Activated CD8-positive, alpha-beta T cell treated with anti-CD3 and anti-CD28 coated beads, Interleukin-2, amount 10 ng/mL, durations not matched to agents 7 days and 5 days (primary cell): Measurements from ENCODE around the gene TEX2. TPM values are rescaled to one million over a fixed set of nuclear protein-coding genes. Genes with fewer than 3 reads are reported as not detected.

ENCODE experiments used
- ATAC-seq: fragments of 150-1000 bp; cut with Tn5 transposase; one replicate; pipeline ENCODE4 v1.10.0; 2021; ENCODE audit warnings: moderate library complexity
- CTCF ChIA-PET: fragments of 350-600 bp; sonication (Branson Sonifier 250); formaldehyde crosslinking; loops from one replicate; lab custom pipeline; 2021; ENCODE audit warnings: antibody characterized with exemption; lab: Charles Lee
- POLR2A ChIA-PET: fragments of 350-600 bp; sonication (Branson Sonifier 250); formaldehyde crosslinking; loops from one replicate; lab custom pipeline; 2021; ENCODE audit warnings: antibody characterized with exemption; lab: Charles Lee
- DNase-seq: peaks from one replicate; pipeline ENCODE4 v3.0.0-alpha.2; 2020
- H3K27ac Mint-ChIP-seq: one replicate; pipeline ENCODE4 v1.8.0; 2021; ENCODE audit warnings: mild to moderate bottlenecking, mixed read lengths
- H3K27me3 Mint-ChIP-seq: one replicate; pipeline ENCODE4 v1.8.0; 2021; ENCODE audit warnings: low read depth, mixed read lengths
- H3K36me3 Mint-ChIP-seq: one replicate; pipeline ENCODE4 v1.8.0; 2021; ENCODE audit warnings: low read depth, mixed read lengths
- H3K4me1 Mint-ChIP-seq: one replicate; pipeline ENCODE4 v1.8.0; 2021; ENCODE audit warnings: low read depth, mixed read lengths
- H3K4me3 Mint-ChIP-seq: one replicate; pipeline ENCODE4 v1.8.0; 2021; ENCODE audit warnings: mild to moderate bottlenecking, mixed read lengths
- H3K9me3 Mint-ChIP-seq: one replicate; pipeline ENCODE4 v1.8.0; 2022; ENCODE audit warnings: mixed read lengths; ENCODE audit not compliant: insufficient read depth
- total RNA-seq, 2 experiments: library from RNA; stranded (reverse); gene quantifications; one replicate each; pipeline ENCODE4 v1.2.3, GENCODE V29; 2021

TEX2 gene
- total RNA-seq, 2 experiments from 2014 or later, result 16.1 to 16.2 TPM

GRCh38 chr17:64163468-64163867 is 99.6 kb downstream of the TEX2 start:
- DNase-seq (no peak), ATAC-seq (no peak)
- Mint-ChIP-seq H3K9me3 (no peaks in the 10 kb centered on the region), H3K27me3 (no peaks in the 10 kb centered on the region), H3K27ac (no peak overlapping the region), H3K36me3 (no peaks in the 10 kb centered on the region), H3K4me3 (no peak overlapping the region), H3K4me1 (peaks cover 2% of the 10 kb centered on the region)
- POLR2A ChIA-PET, result interaction anchor here (0.9 kb wide), 1 partner anchor 14 kb away, joined by 3 read pairs; no protein-coding TSS in a partner anchor
- CTCF ChIA-PET, result interaction anchor here (1.2 kb wide), 1 partner anchor 99 kb away, joined by 3 read pairs; no protein-coding TSS in a partner anchor

DNA sequence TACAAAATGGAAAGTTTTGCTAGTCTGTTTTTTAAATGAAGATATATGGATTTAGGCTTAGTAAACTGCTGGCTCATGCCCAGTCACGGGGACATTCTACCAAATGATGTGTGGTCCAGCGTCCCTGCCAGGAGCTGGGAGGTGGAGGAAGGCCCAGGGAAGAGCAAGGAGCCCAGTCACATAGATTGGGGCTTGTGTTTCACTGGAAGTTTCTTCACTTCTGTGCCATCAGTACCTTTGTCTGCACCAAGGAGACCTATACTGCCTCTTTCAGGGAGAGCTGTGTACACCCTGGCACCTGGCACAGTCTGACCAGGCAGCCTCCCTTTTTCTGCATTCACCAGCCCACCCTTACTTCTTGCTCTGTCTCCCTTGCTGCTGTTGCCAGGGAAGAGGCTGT is 100.5 kb downstream of the TEX2 start:
- Mint-ChIP-seq H3K27me3 (no peaks in the 10 kb centered on the region), H3K4me1 (peaks cover 2% of the 10 kb centered on the region), H3K36me3 (no peaks in the 10 kb centered on the region), H3K4me3 (no peak overlapping the region), H3K27ac (no peak overlapping the region), H3K9me3 (no peaks in the 10 kb centered on the region)
- ChIA-PET POLR2A (no interaction called here), CTCF (interaction anchor here (1.2 kb wide), 1 partner anchor 14 kb away, joined by 3 read pairs; no protein-coding TSS in a partner anchor)
- DNase-seq (no peak), ATAC-seq (no peak)

DNA sequence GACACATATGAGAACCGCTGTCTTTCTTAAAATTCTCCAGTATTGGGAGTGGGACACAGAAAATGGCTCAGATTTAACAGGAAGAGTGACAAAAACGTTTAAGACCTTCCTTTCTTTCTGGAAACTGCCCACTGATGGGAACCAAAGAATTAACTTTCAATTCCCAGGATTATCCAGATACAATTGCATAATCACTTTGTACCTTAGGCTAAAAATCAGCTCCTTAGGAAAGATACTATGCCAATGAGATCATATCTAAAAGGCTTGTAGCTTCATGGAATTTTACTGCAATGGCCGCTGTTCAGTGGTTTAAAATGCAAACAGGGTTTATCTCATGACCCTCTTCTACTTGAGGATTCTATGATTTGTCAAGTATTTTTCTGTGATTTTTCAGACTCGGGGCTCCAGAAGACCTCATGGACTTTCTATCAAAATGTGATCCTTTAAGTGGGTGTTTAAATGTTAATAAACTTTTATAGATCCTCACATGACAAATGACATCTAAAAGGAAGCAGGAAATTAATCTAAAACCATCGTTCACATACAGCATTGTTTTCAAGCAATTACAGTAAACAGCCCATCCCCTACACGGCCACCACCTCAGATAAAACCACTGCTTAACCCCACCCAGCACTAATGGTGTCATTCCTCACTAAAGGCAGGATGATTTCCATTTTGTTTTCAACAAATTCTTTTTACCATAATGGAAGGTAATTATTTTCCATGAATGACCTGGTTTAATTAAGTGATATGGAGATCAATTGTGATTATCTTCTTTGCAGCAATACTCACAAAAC is 101.5 kb downstream of the TEX2 start:
- POLR2A ChIA-PET, result no interaction called here
- Mint-ChIP-seq H3K27ac (no peak overlapping the region), H3K4me3 (no peak overlapping the region), H3K4me1 (peaks cover 2% of the 10 kb centered on the region), H3K27me3 (no peaks in the 10 kb centered on the region), H3K36me3 (no peaks in the 10 kb centered on the region), H3K9me3 (no peaks in the 10 kb centered on the region)
- no peak for DNase-seq
- ATAC-seq, result no peak
- CTCF ChIA-PET, result interaction anchor here (1.2 kb wide), 1 partner anchor 15 kb away, joined by 3 read pairs; no protein-coding TSS in a partner anchor

DNA sequence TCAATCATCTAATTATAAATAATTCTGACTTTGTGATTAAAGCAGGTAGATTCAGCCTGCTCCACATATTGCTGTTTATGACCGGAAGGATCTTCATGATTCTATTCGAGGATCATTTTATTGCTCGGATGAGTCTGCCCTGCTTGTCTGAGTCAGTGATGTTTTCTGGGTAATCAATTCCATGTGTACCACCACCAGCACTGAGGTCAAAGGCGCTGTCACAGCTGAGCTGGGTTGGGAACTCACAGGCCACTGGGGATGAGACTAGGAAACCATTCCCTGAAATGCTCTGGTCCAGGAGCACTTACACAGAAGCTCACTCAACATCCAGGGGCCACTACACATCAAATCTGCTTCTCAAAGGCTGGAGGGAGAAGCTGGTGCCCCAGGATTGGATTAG is 102.7 kb downstream of the TEX2 start:
- ATAC-seq (no peak), DNase-seq (no peak)
- H3K4me1 Mint-ChIP-seq, result peaks cover 2% of the 10 kb centered on the region
- no peak overlapping the region for H3K4me3 Mint-ChIP-seq
- H3K27me3 Mint-ChIP-seq, result no peaks in the 10 kb centered on the region
- CTCF ChIA-PET, result interaction anchor here (2.0 kb wide), 1 partner anchor 26 kb away, joined by 5 read pairs; no protein-coding TSS in a partner anchor
- no peak overlapping the region for H3K27ac Mint-ChIP-seq
- H3K9me3 Mint-ChIP-seq, result no peaks in the 10 kb centered on the region
- no peaks in the 10 kb centered on the region for H3K36me3 Mint-ChIP-seq
- POLR2A ChIA-PET, result no interaction called here

DNA sequence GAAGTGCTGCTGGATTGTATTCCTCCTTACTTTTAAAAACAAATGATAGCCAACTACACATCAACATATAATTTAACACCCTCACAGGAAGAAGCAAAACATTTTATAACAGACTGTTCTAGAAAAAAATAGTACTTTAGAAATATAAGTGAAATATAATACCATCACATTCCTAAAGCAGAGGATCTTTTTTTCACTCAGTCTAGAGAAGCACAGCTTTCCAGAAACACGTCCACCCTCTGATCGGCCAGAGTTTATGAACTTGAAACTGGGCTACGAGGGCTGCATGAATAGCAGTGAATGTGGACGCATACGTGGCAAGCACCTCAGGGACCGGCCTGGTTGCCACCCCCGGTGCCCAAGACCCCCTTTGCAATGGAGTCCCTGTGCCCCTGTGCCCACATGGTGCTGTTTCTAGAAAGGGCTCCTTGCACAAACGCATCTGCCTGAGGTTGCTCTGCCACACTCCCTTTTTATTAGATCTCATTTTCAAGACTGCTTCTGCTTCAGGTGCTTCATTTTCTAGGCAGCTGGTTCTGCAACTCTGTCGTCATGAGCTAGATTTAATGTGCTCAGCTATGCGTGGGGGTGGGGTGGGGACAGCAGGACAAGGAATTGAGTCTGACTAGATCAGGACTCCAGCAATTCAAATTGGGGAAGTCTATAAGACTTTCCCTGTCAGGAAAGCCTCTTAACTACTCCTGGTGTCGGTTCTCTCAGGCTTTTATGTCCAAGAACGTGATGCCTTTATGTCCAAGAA is 104.0 kb downstream of the TEX2 start:
- DNase-seq (no peak), ATAC-seq (no peak)
- Mint-ChIP-seq H3K4me3 (no peak overlapping the region), H3K36me3 (peaks cover 2% of the 10 kb centered on the region), H3K9me3 (no peaks in the 10 kb centered on the region), H3K27ac (no peak overlapping the region), H3K4me1 (peaks cover 2% of the 10 kb centered on the region), H3K27me3 (no peaks in the 10 kb centered on the region)
- POLR2A ChIA-PET, result no interaction called here
- CTCF ChIA-PET, result interaction anchor here (2.0 kb wide), 1 partner anchor 25 kb away, joined by 5 read pairs; no protein-coding TSS in a partner anchor

GRCh38 chr17:64158406-64158805 is 104.7 kb downstream of the TEX2 start:
- Mint-ChIP-seq H3K27me3 (no peaks in the 10 kb centered on the region), H3K36me3 (peaks cover 2% of the 10 kb centered on the region), H3K4me3 (no peak overlapping the region), H3K4me1 (peaks cover 2% of the 10 kb centered on the region), H3K27ac (no peak overlapping the region), H3K9me3 (no peaks in the 10 kb centered on the region)
- POLR2A ChIA-PET, result no interaction called here
- ATAC-seq, result no peak
- no peak for DNase-seq
- CTCF ChIA-PET, result no interaction called here

DNA sequence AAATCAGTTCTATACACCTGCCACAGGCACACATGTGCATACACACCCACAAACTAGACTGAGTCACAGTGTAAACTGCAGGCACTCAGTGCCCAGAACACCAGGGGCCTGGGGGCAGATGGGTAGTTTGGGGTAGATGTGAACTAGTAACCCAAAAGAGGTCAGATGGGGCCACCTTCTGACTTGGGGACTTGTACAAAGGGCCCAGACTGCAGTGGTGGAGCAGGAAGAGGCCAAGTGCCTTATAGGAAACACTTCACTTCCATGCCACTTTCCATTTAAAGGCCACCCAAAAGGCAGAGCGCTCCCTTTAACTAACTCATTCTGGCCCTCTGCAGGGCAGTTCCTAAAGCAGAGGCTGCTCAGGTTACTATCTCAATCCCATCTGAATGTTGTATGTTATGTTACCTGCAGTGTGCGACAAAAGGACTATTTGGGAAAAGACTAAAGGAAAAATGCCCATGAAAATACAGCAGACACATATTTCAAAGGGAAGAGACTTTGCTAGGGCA is 105.3 kb downstream of the TEX2 start:
- POLR2A ChIA-PET, result interaction anchor here (4.2 kb wide), 1 partner anchor 11 kb away, joined by 16 read pairs; no protein-coding TSS in a partner anchor
- peaks cover 2% of the 10 kb centered on the region for H3K4me1 Mint-ChIP-seq
- ATAC-seq (no peak), DNase-seq (no peak)
- no peak overlapping the region for H3K27ac Mint-ChIP-seq
- H3K4me3 Mint-ChIP-seq, result no peak overlapping the region
- peaks cover 8% of the 10 kb centered on the region for H3K36me3 Mint-ChIP-seq
- H3K9me3 Mint-ChIP-seq, result no peaks in the 10 kb centered on the region
- CTCF ChIA-PET, result no interaction called here
- no peaks in the 10 kb centered on the region for H3K27me3 Mint-ChIP-seq

- Mint-ChIP-seq H3K4me3 (no peak overlapping the region), H3K9me3 (no peaks in the 10 kb centered on the region), H3K27me3 (no peaks in the 10 kb centered on the region), H3K36me3 (peaks cover 17% of the 10 kb centered on the region), H3K4me1 (no peaks in the 10 kb centered on the region), H3K27ac (no peak overlapping the region)
- CTCF ChIA-PET, result no interaction called here
- DNase-seq (no peak), ATAC-seq (peak; percentile 23)
- POLR2A ChIA-PET, result interaction anchor here (4.2 kb wide), 1 partner anchor 10 kb away, joined by 16 read pairs; no protein-coding TSS in a partner anchor
Measured at GRCh38 chr17:64156670-64157069, 106.4 kb downstream of the TEX2 start.

DNA sequence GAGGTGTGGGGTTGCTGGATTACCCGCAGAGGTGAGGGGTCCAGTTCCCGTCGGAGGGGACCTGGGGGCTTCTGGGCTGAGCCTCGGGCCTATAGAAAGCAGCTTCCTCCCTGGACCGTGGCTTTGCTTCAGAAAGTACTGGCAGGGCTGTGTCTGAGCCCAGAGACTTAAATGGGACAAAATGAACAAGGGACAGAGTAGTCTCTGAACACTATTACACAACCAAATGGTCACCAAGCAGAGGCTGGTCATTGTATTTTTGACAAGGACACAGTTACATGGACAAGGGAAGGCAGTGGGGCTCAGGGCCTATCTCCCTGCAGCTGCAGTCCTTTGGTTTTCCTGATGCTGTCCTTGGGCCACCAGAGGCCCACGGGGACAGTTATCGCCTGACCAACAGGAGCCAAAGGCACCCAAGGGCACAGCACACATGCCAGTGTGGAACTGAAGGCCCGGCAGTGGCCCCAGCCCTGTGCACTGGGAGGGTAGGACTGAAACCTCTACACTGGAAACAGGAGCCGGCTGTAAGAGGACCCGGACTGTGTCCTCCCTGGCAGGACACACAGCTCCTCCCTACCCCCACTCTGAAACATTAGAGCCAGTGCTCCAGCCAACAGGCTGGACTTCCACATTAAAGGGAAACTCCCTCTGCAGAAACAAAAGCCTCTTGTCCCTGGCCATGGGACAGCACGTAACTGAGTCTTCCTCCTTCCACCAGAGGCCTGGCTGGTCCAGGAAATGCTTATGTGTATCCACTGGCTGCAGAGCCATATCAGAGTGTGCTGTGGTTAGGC is 107.1 kb downstream of the TEX2 start:
- DNase-seq (no peak), ATAC-seq (no peak)
- H3K27ac Mint-ChIP-seq, result peak overlapping the region; percentile 8
- ChIA-PET CTCF (no interaction called here), POLR2A (interaction anchor here (1.2 to 4.2 kb wide), 2 partner anchors 10 to 80 kb away, joined by 3 to 16 read pairs; no protein-coding TSS in a partner anchor)
- H3K27me3 Mint-ChIP-seq, result no peaks in the 10 kb centered on the region
- no peaks in the 10 kb centered on the region for H3K4me1 Mint-ChIP-seq
- peaks cover 20% of the 10 kb centered on the region for H3K36me3 Mint-ChIP-seq
- no peaks in the 10 kb centered on the region for H3K9me3 Mint-ChIP-seq
- no peak overlapping the region for H3K4me3 Mint-ChIP-seq

DNA sequence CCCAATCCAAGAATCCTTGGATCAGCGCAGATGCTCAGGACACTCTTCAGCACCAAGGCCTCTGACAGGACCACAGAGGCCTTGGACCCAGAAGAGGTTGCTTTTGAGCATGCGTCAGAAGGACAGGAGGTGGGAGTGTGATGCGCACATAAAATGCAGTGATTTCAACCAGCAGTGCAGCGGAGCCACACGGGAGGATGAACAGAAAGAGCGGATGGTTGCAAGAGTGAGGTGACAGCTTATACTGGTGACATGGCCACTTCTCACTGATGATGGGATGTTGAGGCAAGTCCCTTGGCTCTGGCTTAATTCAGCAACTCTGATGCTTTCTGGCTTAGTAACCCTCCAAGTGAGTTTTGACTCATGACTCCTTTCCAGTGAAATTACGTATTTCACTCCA is 107.9 kb downstream of the TEX2 start:
- H3K27ac Mint-ChIP-seq, result peak overlapping the region; percentile 8
- H3K4me1 Mint-ChIP-seq, result no peaks in the 10 kb centered on the region
- H3K9me3 Mint-ChIP-seq, result no peaks in the 10 kb centered on the region
- H3K27me3 Mint-ChIP-seq, result no peaks in the 10 kb centered on the region
- ChIA-PET POLR2A (interaction anchor here (1.2 to 4.2 kb wide), 2 partner anchors 9 to 81 kb away, joined by 3 to 16 read pairs; no protein-coding TSS in a partner anchor), CTCF (no interaction called here)
- H3K36me3 Mint-ChIP-seq, result peaks cover 25% of the 10 kb centered on the region
- no peak overlapping the region for H3K4me3 Mint-ChIP-seq
- DNase-seq (no peak), ATAC-seq (no peak)

DNA sequence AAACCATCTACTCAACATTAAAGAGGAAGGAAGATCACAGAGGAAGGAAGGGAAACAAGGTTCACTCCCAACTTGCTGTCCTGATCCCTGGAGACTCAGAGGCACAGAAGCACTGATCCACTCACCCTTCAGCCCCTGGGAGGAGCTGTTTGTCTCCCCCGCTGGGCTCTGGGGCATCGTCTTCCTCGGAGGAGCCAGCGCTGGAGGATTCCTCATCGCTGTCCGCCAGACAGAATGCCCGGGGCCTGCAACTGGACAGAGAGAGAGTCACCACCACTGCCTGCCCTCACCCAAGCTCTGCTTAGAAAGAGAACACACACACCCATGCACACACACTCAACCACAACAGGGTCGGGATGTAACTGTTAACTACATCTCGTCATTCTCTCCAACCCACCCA is 108.3 kb downstream of the TEX2 start:
- POLR2A ChIA-PET, result interaction anchor here (4.2 kb wide), 1 partner anchor 8 kb away, joined by 16 read pairs; no protein-coding TSS in a partner anchor
- DNase-seq, result no peak
- no peak for ATAC-seq
- H3K36me3 Mint-ChIP-seq, result peaks cover 28% of the 10 kb centered on the region
- H3K27ac Mint-ChIP-seq, result no peak overlapping the region
- CTCF ChIA-PET, result no interaction called here
- no peaks in the 10 kb centered on the region for H3K27me3 Mint-ChIP-seq
- no peak overlapping the region for H3K4me3 Mint-ChIP-seq
- no peaks in the 10 kb centered on the region for H3K4me1 Mint-ChIP-seq
- H3K9me3 Mint-ChIP-seq, result no peaks in the 10 kb centered on the region
